A673 (cell line): Measurements from ENCODE around the gene CFAP43. TPM values are rescaled to one million over a fixed set of nuclear protein-coding genes. Genes with fewer than 3 reads are reported as not detected.
"Not testable (repeated sequence)": the region's sequence is repeated elsewhere in the genome, so short reads cannot be mapped to it uniquely, and the experiment has no call there.

Source experiments
- BruUV-seq: library from RNA; stranded (reverse); fragments of 400-500 nt; replicated peaks from 2 replicates; lab custom pipeline; 2021; lab: Mats Ljungman, UMichigan
- CTCF ChIA-PET: fragments of 300-600 bp; sonication (Branson Sonifier 250); formaldehyde crosslinking; loops from one replicate; lab custom pipeline; 2022; ENCODE audit warnings: antibody characterized with exemption; lab: Charles Lee
- POLR2A ChIA-PET: fragments of 300-600 bp; sonication (Branson Sonifier 250); formaldehyde crosslinking; loops from one replicate; lab custom pipeline; 2022; ENCODE audit warnings: antibody characterized with exemption; ENCODE audit not compliant: low non-redundant PET; lab: Charles Lee
- DNase-seq: peaks from one replicate; pipeline ENCODE4 v3.0.0-alpha.2; 2015; ENCODE audit warnings: low spot score
- H3K27ac ChIP-seq: fragments of 200-600 bp; sonication (generic); 2 replicates; pipeline ENCODE4 v1.5.1; 2016; ENCODE audit warnings: mixed run types, low read depth, mild to moderate bottlenecking, mixed read lengths, antibody characterized with exemption, low read length; ENCODE audit not compliant: poor library complexity, severe bottlenecking
- H3K27me3 ChIP-seq: fragments of 200-600 bp; sonication (generic); replicated peaks from 2 replicates; pipeline ENCODE4 v1.6.1; 2017; ENCODE audit warnings: mixed run types, low read depth, mild to moderate bottlenecking, mixed read lengths, antibody characterized with exemption, low read length; ENCODE audit not compliant: insufficient read depth, poor library complexity
- H3K36me3 ChIP-seq: fragments of 200-600 bp; sonication (generic); 2 replicates; pipeline ENCODE4 v1.6.1; 2016; ENCODE audit warnings: mixed run types, mild to moderate bottlenecking, mixed read lengths, antibody characterized with exemption, low read length; ENCODE audit not compliant: insufficient read depth, poor library complexity, severe bottlenecking
- H3K4me1 ChIP-seq: fragments of 200-600 bp; sonication (generic); 2 replicates; pipeline ENCODE4 v1.6.1; 2017; ENCODE audit warnings: mixed run types, mild to moderate bottlenecking, mixed read lengths, antibody characterized with exemption, low read length; ENCODE audit not compliant: insufficient read depth, poor library complexity, severe bottlenecking
- H3K4me3 ChIP-seq: fragments of 200-600 bp; sonication (generic); 2 replicates; pipeline ENCODE4 v1.5.1; 2016; ENCODE audit warnings: low read depth, mixed run types, mild to moderate bottlenecking, mixed read lengths, low read length; ENCODE audit not compliant: poor library complexity, severe bottlenecking
- H3K9me3 ChIP-seq: fragments of 200-600 bp; sonication (generic); 2 replicates; pipeline ENCODE4 v1.6.1; 2016; ENCODE audit warnings: mixed run types, low read depth, mild to moderate bottlenecking, mixed read lengths, antibody characterized with exemption, low read length; ENCODE audit not compliant: poor library complexity, severe bottlenecking
- EZH2 ChIP-seq: fragments of 200-600 bp; sonication (generic); IDR thresholded peaks from 2 replicates; pipeline ENCODE4 v1.6.1; 2017; ENCODE audit warnings: borderline replicate concordance, low read depth, mild to moderate bottlenecking, mixed read lengths, antibody characterized with exemption, low read length; ENCODE audit not compliant: poor library complexity, severe bottlenecking
- intact Hi-C: fragments of 100-400 bp; cut with micrococcal nuclease; formaldehyde crosslinking; loops from one replicate; pipeline ENCODE4 v1.10.0; 2022; ENCODE audit not compliant: unreplicated experiment
- total RNA-seq: library from RNA; stranded (reverse); gene quantifications from 2 replicates; pipeline ENCODE4 v1.2.3, GENCODE V29; 2021
- TF ChIP-seq, protein P1 (sequence below): fragments of 300-800, 200-600 bp; sonication (generic); conservative IDR thresholded peaks from 2 replicates; pipeline ENCODE4 v1.5.1; 2017; ENCODE audit warnings: low read depth, mild to moderate bottlenecking, antibody characterized with exemption, low read length, moderate library complexity, mixed read lengths

Gene CFAP43
- total RNA-seq, 1 experiment from 2014 or later: 0.13 TPM

DNA sequence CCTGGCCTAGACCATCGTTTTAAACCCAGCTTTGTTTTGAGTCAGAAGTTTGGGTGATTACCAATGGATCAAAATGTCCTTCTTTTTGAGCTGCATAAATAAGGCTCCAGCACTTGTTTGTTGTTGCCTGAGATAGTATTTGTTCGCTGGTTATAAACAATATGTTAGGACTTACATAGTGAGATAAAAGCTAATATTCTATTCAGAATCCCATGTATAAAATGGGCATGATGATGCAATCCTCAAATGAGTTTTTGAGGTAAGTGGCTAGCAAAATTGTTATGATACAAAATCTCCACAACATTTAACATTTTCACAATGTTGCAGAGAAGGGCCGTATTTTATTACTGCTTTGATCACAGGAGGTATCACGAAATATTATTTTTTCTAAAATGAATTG is 48.5 kb downstream of the CFAP43 start:
- H3K4me3 ChIP-seq: no peak overlapping the region
- no TSS peak for BruUV-seq
- no peaks in the 10 kb centered on the region for H3K4me1 ChIP-seq
- no peak for DNase-seq
- POLR2A ChIA-PET: no interaction called here
- CTCF ChIA-PET: no interaction called here
- peaks cover 43% of the 10 kb centered on the region for H3K27me3 ChIP-seq
- H3K9me3 ChIP-seq: no peaks in the 10 kb centered on the region
- no peak for TF ChIP-seq EZH2
- no peak overlapping the region for H3K27ac ChIP-seq
- no peaks in the 10 kb centered on the region for H3K36me3 ChIP-seq
- intact Hi-C loops: no loop called here

DNA sequence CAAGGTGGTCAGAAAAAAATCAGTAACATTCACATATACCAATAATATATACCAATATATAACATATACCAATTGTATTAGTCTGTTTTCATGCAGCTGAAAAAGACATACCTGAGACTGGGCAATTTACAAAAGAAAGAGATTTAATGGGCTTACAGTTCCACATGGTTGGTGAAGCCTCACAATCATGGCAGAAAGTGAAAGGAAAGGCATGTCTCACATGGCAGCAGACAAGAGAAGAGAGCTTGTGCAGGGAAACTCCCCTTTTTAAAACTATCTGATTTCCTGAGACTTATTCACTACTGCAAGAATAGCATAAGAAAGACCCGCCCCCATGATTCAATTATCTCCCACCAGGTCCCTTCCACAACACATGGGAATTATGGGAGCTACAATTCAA is 58.0 kb downstream of the CFAP43 start:
- DNase-seq, POLR2A ChIA-PET, H3K36me3 ChIP-seq, intact Hi-C loops, H3K27ac ChIP-seq, H3K4me3 ChIP-seq, H3K4me1 ChIP-seq, BruUV-seq, CTCF ChIA-PET, H3K9me3 ChIP-seq: not testable (repeated sequence)
- peaks cover 36% of the 10 kb centered on the region for H3K27me3 ChIP-seq

DNA sequence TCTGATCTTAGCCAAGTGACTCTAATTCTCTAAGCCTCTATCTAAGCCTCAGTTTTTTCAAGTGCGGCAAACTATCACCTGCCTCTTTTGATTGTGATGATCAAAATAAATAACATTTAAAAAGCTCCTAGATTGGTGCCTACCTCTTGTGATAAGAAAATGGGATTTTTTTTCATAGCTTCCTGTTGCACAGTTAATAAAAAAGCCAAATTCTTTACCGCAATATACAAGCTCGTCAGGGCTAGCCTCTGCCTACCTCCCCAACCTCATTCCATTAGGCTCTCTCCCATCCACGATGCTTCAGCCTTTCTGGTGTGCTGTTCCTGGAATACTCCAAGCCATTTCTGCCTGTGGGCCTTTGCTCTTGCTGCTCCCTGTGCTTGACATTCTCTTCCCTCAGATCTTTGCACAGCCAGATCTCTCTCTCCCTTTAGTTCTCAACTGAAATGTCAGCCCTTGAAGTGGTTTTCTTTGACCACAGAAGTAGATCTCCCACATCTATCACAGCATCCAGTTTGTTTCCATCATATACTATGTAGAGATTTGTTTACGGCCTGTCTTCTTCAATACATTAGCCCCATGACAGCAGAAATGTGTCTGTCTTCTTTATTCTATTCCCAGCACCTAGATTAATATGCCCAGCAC is 61.4 kb downstream of the CFAP43 start:
- CTCF ChIA-PET: no interaction called here
- POLR2A ChIA-PET: no interaction called here

DNA sequence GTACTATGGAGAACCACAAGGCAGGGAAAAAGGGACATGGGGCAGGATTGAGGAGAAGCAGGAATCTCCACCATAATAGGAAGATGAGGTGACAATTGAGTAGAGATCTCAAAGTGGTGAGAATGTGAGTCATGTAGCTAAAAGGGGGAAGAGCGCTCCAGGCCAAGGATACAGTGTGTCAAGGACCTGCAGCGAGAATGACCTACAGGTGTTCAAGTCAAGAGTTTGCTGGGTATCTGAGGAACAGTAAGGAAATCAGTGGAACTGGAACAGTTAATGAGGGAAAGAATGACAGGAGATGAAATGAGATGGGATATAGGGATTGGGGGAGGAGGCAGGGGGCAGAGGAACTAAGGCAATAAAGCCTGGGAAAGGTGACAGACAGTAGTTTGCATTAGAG is 76.6 kb downstream of the CFAP43 start:
- Histone ChIP-seq H3K27ac (no peak overlapping the region), H3K4me3 (no peak overlapping the region), H3K36me3 (no peaks in the 10 kb centered on the region), H3K9me3 (peaks cover 11% of the 10 kb centered on the region), H3K27me3 (peaks cover 47% of the 10 kb centered on the region), H3K4me1 (no peaks in the 10 kb centered on the region)
- TF ChIP-seq EZH2: no peak
- TF ChIP-seq, protein P1, sequence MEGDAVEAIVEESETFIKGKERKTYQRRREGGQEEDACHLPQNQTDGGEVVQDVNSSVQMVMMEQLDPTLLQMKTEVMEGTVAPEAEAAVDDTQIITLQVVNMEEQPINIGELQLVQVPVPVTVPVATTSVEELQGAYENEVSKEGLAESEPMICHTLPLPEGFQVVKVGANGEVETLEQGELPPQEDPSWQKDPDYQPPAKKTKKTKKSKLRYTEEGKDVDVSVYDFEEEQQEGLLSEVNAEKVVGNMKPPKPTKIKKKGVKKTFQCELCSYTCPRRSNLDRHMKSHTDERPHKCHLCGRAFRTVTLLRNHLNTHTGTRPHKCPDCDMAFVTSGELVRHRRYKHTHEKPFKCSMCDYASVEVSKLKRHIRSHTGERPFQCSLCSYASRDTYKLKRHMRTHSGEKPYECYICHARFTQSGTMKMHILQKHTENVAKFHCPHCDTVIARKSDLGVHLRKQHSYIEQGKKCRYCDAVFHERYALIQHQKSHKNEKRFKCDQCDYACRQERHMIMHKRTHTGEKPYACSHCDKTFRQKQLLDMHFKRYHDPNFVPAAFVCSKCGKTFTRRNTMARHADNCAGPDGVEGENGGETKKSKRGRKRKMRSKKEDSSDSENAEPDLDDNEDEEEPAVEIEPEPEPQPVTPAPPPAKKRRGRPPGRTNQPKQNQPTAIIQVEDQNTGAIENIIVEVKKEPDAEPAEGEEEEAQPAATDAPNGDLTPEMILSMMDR: no peak
- CTCF ChIA-PET: no interaction called here
- POLR2A ChIA-PET: no interaction called here
- intact Hi-C loops: no loop called here
- BruUV-seq: no TSS peak
- no peak for DNase-seq

More for the DNA sequence above, 61.4 kb downstream of the CFAP43 start:
- peaks cover 6% of the 10 kb centered on the region for H3K9me3 ChIP-seq
- BruUV-seq: no TSS peak
- H3K4me1 ChIP-seq: no peaks in the 10 kb centered on the region
- H3K4me3 ChIP-seq: no peak overlapping the region
- peaks cover 33% of the 10 kb centered on the region for H3K27me3 ChIP-seq
- DNase-seq: no peak
- no peak overlapping the region for H3K27ac ChIP-seq
- TF ChIP-seq, protein P1: no peak
- TF ChIP-seq EZH2: no peak
- H3K36me3 ChIP-seq: no peaks in the 10 kb centered on the region
- intact Hi-C loops: no loop called here
